Measurements from ENCODE around the gene PRRC1. TPM values are rescaled to one million over a fixed set of nuclear protein-coding genes. Genes with fewer than 3 reads are reported as not detected.

The PRRC1 gene
- total RNA-seq, 1 experiment from 2014 or later, result 109 TPM

- BruUV-seq (replicated peaks), result no TSS peak
- Mint-ChIP-seq H3K4me3 (ENCODE audit: unreplicated experiment) (no peak overlapping the region), H3K9me3 (ENCODE audit: unreplicated experiment) (no peaks in the 10 kb centered on the region), H3K4me1 (ENCODE audit: insufficient read depth, unreplicated experiment) (no peaks in the 10 kb centered on the region), H3K36me3 (ENCODE audit: insufficient read depth, unreplicated experiment) (no peaks in the 10 kb centered on the region), H3K27ac (ENCODE audit: low read depth, unreplicated experiment) (no peak overlapping the region), H3K27me3 (ENCODE audit: insufficient read depth, unreplicated experiment) (peaks cover 15% of the 10 kb centered on the region)
- CTCF ChIA-PET, result interaction anchor here (2.2 kb wide), 1 partner anchor 29 kb away, joined by 5 read pairs; no protein-coding TSS in a partner anchor
- intact Hi-C loops (cut with micrococcal nuclease), result no loop called here
- DNase-seq (ENCODE audit: unreplicated experiment), result no peak
- TF ChIP-seq CTCF (IDR thresholded peaks at IDR 0.05; ENCODE audit: unreplicated experiment), result no peak
- POLR2A ChIA-PET, result no interaction called here
These were observed 84.2 kb downstream of the PRRC1 start for GRCh38 chr5:127601601-127602000.

- H3K27me3 Mint-ChIP-seq (ENCODE audit: insufficient read depth, unreplicated experiment), result peaks cover 15% of the 10 kb centered on the region
- no peaks in the 10 kb centered on the region for H3K9me3 Mint-ChIP-seq (ENCODE audit: unreplicated experiment)
- CTCF ChIA-PET, result interaction anchor here (2.2 kb wide), 1 partner anchor 30 kb away, joined by 5 read pairs; no protein-coding TSS in a partner anchor
- BruUV-seq (replicated peaks), result no TSS peak
- H3K36me3 Mint-ChIP-seq (ENCODE audit: insufficient read depth, unreplicated experiment), result no peaks in the 10 kb centered on the region
- POLR2A ChIA-PET, result no interaction called here
- intact Hi-C loops (cut with micrococcal nuclease), result no loop called here
- no peak overlapping the region for H3K4me3 Mint-ChIP-seq (ENCODE audit: unreplicated experiment)
- no peak for TF ChIP-seq CTCF (IDR thresholded peaks at IDR 0.05; ENCODE audit: unreplicated experiment)
- no peak overlapping the region for H3K27ac Mint-ChIP-seq (ENCODE audit: low read depth, unreplicated experiment)
- DNase-seq (ENCODE audit: unreplicated experiment), result no peak
- no peaks in the 10 kb centered on the region for H3K4me1 Mint-ChIP-seq (ENCODE audit: insufficient read depth, unreplicated experiment)
These were observed 85.0 kb downstream of the PRRC1 start for GRCh38 chr5:127602481-127602880.

- Mint-ChIP-seq H3K27ac (ENCODE audit: low read depth, unreplicated experiment) (no peak overlapping the region), H3K36me3 (ENCODE audit: insufficient read depth, unreplicated experiment) (no peaks in the 10 kb centered on the region), H3K4me1 (ENCODE audit: insufficient read depth, unreplicated experiment) (no peaks in the 10 kb centered on the region), H3K27me3 (ENCODE audit: insufficient read depth, unreplicated experiment) (peaks cover 15% of the 10 kb centered on the region), H3K4me3 (ENCODE audit: unreplicated experiment) (no peak overlapping the region), H3K9me3 (ENCODE audit: unreplicated experiment) (no peaks in the 10 kb centered on the region)
- TF ChIP-seq CTCF (IDR thresholded peaks at IDR 0.05; ENCODE audit: unreplicated experiment), result no peak
- intact Hi-C loops (cut with micrococcal nuclease), result no loop called here
- no TSS peak for BruUV-seq (replicated peaks)
- no peak for DNase-seq (ENCODE audit: unreplicated experiment)
- POLR2A ChIA-PET, result interaction anchor here (0.6 to 0.9 kb wide), 2 partner anchors 10 to 1265 kb away, joined by 3 read pairs; no protein-coding TSS in a partner anchor
- CTCF ChIA-PET, result interaction anchor here (0.6 to 2.2 kb wide), 5 partner anchors 19 to 43 kb away, joined by 3 to 5 read pairs (median 4); no protein-coding TSS in a partner anchor
These were observed 85.7 kb downstream of the PRRC1 start for GRCh38 chr5:127602896-127603844.

Other genes starting within 250 kb of the PRRC1 start
- not detected in 2 replicates for gene MEGF10, start 226.8 kb upstream of the PRRC1 start, total RNA-seq (2022)
- gene CTXN3, start 131.4 kb downstream of the PRRC1 start, total RNA-seq (2022), result not detected in 2 replicates
- gene CCDC192, start 185.8 kb downstream of the PRRC1 start, total RNA-seq (2022), result not detected in 2 replicates